ENCODE results near the gene GALNTL6. TPM values are rescaled to one million over a fixed set of nuclear protein-coding genes. Genes with fewer than 3 reads are reported as not detected.

GALNTL6 gene
- total and polyA plus RNA-seq, 9 of the 15 experiments (the other 6 are each of a cell fraction or from before 2014, with no cell fraction given), result 0.18 to 0.50 (median 0.29) TPM

DNA sequence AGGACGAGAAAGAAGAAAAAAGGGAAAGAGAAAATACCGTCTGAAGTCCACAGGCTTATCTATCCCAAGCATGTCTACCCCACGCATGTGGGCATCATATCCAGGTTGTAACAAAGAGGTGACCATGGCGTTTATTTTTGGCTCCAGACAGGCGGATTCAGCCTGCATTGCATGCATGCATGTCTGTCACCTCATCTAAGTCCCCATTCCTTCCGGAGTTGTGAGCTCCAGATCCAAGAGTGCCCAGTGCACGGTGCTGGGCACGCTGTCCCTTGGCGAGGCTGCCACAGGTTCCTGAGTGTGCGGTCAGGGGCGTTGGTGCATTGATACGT lies 905 bp upstream of the GALNTL6 start:
- intact Hi-C loops (cut with micrococcal nuclease), result no loop called here
- H3K4me2 ChIP-seq (ENCODE audit: insufficient read depth, low read length), result no peak overlapping the region; the same call in 1 of the 2 replicates
- no peaks in the 10 kb centered on the region; the same call in 2 of the 3 replicates for H3K79me2 ChIP-seq (ENCODE audit: control insufficient read depth, insufficient read depth, low read length)
- no peaks in the 10 kb centered on the region; the same call in 1 of the 2 replicates for H3K9me3 ChIP-seq (replicated peaks; ENCODE audit: control insufficient read depth, insufficient read depth, low read depth, low read length)
- H3K27ac ChIP-seq (ENCODE audit: extremely low read depth, low read depth, low read length), result no peak overlapping the region
- in situ Hi-C loops (cut with MboI), result no loop called here
- under 1% methylated on average over 10 of the region's 12 CpGs for WGBS (ENCODE audit: insufficient coverage, low coverage, missing lambda C conversion rate)
- H3K4me1 ChIP-seq (replicated peaks in 1 of 2; ENCODE audit: control insufficient read depth in 2 of 2, insufficient read depth in 2 of 2, low read length in 2 of 2), result peaks cover 0 to 14% of the 10 kb centered on the region in 2 experiments; a peak in 1 of 5 replicates
- H3K9me1 ChIP-seq (ENCODE audit: control insufficient read depth, insufficient read depth, low read length), result no peaks in the 10 kb centered on the region
- H3K9ac ChIP-seq (ENCODE audit: insufficient read depth in 1 of 2, low read depth in 2 of 2, low read length in 2 of 2), result no peak overlapping the region; a peak in 1 of 4 replicates
- H4K20me1 ChIP-seq (replicated peaks; ENCODE audit: control insufficient read depth, insufficient read depth, low read length), result no peaks in the 10 kb centered on the region
- POLR2A ChIA-PET, result no interaction called here
- CTCF ChIA-PET (ENCODE audit: low intra/inter-chr PET ratio), result no interaction called here
- DNase-seq (ENCODE audit: extremely low read depth in 1 of 4, low spot score in 3 of 4) (no peak), FAIRE-seq (no peak), ATAC-seq (no peak)
- H3K4me3 ChIP-seq, result no peak overlapping the region
- BruUV-seq (replicated peaks), result no TSS peak
- TF ChIP-seq SAFB2 (IDR thresholded peaks at IDR 0.05; ENCODE audit: borderline replicate concordance, low read depth, low read length, severe bottlenecking) (no peak), ZNF436 (CRISPR knock-in tag; IDR thresholded peaks at IDR 0.05) (no peak), SRSF1 (IDR thresholded peaks at IDR 0.05; ENCODE audit: low read depth, low read length) (no peak), ELF1 (tag; IDR thresholded peaks at IDR 0.05) (no peak), ZNF408 (CRISPR knock-in tag; IDR thresholded peaks at IDR 0.05; ENCODE audit: low read depth) (no peak), SNRNP70 (optimal IDR thresholded peaks at IDR 0.05; ENCODE audit: low read depth, low read length) (no peak)
- TF ChIP-seq, protein P1, sequence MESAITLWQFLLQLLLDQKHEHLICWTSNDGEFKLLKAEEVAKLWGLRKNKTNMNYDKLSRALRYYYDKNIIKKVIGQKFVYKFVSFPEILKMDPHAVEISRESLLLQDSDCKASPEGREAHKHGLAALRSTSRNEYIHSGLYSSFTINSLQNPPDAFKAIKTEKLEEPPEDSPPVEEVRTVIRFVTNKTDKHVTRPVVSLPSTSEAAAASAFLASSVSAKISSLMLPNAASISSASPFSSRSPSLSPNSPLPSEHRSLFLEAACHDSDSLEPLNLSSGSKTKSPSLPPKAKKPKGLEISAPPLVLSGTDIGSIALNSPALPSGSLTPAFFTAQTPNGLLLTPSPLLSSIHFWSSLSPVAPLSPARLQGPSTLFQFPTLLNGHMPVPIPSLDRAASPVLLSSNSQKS (CRISPR knock-in tag; IDR thresholded peaks at IDR 0.05), result no peak
- TF ChIP-seq, protein P2, sequence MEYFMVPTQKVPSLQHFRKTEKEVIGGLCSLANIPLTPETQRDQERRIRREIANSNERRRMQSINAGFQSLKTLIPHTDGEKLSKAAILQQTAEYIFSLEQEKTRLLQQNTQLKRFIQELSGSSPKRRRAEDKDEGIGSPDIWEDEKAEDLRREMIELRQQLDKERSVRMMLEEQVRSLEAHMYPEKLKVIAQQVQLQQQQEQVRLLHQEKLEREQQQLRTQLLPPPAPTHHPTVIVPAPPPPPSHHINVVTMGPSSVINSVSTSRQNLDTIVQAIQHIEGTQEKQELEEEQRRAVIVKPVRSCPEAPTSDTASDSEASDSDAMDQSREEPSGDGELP (CRISPR knock-in tag; IDR thresholded peaks at IDR 0.05; ENCODE audit: borderline replicate concordance), result no peak
- TF ChIP-seq, protein P3, sequence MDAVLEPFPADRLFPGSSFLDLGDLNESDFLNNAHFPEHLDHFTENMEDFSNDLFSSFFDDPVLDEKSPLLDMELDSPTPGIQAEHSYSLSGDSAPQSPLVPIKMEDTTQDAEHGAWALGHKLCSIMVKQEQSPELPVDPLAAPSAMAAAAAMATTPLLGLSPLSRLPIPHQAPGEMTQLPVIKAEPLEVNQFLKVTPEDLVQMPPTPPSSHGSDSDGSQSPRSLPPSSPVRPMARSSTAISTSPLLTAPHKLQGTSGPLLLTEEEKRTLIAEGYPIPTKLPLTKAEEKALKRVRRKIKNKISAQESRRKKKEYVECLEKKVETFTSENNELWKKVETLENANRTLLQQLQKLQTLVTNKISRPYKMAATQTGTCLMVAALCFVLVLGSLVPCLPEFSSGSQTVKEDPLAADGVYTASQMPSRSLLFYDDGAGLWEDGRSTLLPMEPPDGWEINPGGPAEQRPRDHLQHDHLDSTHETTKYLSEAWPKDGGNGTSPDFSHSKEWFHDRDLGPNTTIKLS (IDR thresholded peaks at IDR 0.05; ENCODE audit: borderline replicate concordance, low read depth), result no peak
- no peaks in the 10 kb centered on the region for H3K27me3 ChIP-seq (ENCODE audit: control insufficient read depth in 2 of 2, insufficient read depth in 2 of 2, low read length in 2 of 2)
- no peak overlapping the region for H2AFZ ChIP-seq (ENCODE audit: low read depth, low read length)
- no peaks in the 10 kb centered on the region for H3K36me3 ChIP-seq (ENCODE audit: control insufficient read depth, insufficient read depth, low read length)

Data from K562 (cell line).